ENCODE results near the gene FAP.

The FAP gene

GRCh38 chr2:162243294-162243693 lies at the start of gene FAP:
FAP (minus strand) TSS chr2:162243445; CDS start chr2:162243327, 118 bp downstream.
- no peak for DNase-seq

GRCh38 chr2:162291748-162292147 lies 48.5 kb upstream of the FAP start:
- no peak for DNase-seq

GRCh38 chr2:162282765-162283425 lies 39.6 kb upstream of the FAP start:
- DNase-seq, result no peak

- DNase-seq, result no peak
These were observed 37.4 kb upstream of the FAP start for GRCh38 chr2:162280654-162281053.

DNA sequence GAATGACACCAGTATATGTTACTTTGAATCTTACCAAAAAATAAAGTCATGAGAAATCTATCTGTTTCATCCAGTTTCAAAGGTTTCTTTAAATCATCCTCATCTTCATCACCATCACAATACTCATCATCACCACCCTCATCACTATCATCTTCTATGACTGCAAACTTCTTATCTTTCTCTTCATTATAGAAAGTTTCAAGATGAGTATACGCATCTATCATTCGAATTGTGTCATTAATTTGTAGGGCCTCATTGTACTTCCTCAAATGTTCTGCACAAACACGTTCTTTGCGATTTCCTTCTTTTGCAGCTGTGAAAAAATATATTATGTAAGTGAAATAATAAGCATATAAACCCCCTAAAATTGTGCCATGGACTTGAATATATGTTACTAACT lies 34.1 kb upstream of the FAP start:
- no peak for DNase-seq

GRCh38 chr2:162267996-162268395 lies 24.8 kb upstream of the FAP start:
- no peak for DNase-seq

DNA sequence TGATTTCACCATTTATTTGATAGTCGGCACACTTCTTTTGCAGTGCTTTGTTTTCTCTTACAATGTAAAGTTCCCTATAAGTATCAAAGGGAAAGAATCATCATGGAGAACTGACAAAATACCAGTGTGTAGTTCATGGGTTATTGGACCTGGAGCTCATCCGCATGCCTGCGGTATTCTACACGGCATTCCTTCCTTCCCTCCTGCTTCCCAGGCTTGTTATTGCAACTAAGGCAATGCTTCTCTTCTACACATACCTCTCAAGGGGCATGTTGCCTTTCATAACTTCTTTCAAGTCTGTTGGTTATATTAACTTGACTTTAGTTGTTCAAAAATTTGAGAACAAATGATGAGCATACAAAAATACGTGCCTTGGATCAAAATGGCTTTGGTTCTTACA lies 24.3 kb upstream of the FAP start:
- DNase-seq, result no peak

GRCh38 chr2:162266460-162266760 lies 23.2 kb upstream of the FAP start:
- no peak for DNase-seq

DNA sequence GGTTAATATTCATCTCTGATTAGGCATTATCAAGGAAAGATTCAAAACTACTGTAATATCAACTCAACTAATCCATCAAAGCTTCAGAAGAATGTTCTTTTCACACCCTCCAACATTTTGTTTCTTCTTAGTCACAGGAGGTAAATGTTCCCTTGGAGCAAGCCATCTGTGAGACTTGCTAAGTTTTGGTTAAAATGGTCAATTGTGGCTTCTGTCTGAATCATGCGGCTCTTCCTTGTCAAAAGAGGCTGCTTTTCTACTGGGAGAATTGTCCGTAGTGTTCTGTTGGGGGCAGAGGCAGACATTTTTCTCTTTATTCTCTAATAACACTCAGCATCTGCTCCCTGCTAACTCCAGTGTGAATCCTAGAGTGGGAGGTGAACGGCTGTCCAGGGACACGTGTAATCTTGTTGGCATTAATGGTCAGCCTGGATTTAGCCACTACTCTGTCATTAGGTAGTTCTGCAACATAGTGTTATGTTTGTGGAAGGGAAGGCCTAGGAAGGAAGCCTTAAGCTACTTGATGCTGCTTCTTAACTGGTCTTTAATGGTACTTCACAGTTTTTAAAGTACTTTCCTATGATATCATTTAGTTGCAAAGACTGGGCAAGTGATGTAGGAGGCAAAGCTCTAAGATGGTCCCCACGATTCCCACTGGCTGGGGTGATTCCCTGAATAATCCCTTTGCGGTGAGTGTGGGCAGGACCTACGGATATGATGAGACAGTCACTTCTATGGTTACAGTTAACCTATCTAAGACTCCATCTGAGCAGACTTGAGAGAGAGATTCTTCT lies 22.6 kb upstream of the FAP start:
- DNase-seq, result no peak

DNA sequence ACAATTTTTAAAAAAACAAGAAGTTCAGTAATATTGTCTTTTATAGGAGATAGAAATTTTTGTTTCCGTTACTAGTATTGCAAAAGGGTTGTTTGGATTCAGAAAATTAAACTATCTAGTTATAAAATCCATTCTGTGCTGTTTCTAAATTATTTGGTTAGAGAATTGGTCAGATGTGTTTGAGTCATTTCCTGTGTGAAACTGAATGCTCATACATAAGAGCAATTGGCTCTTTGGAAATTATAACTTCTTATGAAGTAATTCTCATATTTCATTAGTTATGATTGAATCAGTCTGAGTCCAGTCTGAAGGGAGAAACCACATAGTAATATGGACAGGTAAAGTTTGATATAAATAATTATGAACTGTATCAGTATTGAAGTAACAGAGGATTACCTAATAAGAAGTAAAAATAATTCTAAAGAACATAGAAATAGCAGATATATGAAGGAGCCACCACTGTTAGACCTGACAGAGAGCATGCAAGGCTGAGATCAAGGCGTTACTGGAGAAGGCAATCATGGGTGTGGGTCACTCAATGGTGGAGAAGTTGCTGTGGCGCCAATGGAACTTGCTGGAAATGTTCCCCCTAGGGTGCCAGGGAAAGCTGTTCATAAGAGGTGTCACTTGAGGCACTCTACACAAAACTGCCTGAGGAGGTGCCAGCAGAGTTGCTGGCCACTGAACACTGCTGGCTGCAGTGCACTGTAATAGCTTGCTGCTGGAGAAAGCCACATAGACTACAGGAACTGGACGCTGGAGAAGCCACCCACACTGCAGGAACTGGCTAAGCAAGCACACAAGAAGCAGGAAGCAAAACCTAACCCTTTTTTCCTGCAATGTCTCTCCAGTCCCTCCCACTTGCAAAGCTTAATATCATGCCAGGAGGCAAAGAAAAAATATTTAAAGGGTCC lies 18.0 kb upstream of the FAP start:
- no peak for DNase-seq

- DNase-seq, result no peak
These were observed 15.4 kb upstream of the FAP start for GRCh38 chr2:162258686-162259085.

DNA sequence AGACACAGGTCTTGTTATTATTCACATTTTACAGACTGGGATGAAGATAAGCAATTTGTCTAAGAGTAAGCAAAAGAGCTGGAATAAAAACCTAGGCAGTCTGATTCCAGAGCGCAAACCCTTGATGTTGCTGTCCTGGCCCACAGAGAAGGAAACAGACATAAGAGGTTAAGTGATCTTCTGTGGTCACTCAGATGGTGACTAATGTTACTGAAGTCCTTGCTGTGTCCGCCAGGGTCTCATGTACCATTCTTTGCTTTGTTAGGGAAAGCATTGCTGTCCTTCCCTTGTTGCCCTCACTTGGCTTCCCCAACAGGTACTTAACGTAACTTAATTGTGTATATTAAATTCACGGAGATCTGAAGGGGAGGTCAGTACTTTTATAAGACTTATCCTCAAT lies 14.9 kb upstream of the FAP start:
- DNase-seq, result no peak

DNA sequence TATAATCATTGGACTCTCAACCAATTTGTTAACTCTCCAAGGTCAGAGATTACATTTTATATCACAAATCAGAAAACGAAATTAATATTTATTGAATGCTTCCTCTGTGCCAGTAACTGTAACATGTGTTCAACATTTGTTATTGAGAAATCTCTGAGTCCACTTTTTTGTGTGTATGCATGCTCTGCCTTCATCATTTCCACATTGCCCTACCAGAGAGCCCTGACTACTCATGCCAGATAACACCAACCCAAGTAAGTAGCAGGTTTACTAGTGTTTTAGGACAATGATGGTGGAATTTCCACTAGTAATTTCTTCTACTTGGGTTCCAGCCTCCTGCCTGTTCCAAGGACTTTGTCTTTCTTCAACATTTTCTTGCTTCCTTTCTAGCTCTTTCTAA lies 14.2 kb upstream of the FAP start:
- DNase-seq, result no peak

DNA sequence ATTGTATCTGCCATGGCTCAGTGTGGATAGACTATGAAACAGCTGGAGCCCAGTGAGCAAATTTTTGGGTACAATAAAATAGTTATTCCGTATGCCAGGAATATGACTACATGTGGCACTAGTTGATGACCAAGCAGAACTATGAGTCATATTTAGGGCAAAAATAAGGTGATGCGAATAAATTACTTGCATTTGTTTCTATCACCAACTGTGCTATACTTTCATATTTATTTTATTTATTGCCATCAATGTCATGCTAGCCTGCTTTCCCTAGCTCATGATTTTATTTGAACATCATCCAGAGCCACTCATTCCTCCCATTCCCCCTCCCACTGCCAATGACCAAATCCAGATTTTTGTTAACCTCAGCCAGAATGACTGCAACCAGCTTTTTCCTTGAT lies 13.3 kb upstream of the FAP start:
- DNase-seq, result no peak

DNA sequence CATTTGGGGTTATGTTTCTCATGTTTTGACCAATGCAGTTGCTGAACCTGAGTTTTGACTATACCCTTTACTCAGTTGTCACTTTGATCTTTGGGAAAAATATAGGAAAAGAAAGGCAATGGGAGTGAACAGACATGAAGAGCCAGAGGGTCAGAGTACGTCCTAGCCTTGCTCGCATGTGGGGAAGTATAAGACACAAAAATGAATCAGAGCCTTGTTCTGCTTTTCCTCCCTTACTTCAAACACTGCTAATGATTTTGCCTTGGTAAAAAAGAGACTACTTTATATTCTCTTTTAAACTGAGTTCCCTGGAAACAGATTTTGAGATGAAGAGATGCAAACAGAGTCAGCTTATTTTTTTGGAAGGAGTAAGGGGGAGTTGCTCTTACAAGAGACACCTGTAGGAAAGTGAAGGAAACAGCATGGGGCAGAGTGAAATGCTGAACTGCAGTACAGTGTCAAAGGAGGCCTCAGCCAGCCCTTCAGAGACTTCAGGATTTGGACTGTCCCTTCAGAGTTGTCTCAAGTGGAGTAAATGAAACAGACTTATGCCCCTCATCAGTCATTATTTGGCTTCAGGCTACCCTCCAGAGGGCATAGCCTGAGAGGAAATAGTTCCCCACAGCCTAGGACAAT lies 11.1 kb upstream of the FAP start:
- DNase-seq, result no peak

GRCh38 chr2:162253435-162253834 lies 10.2 kb upstream of the FAP start:
- DNase-seq, result no peak

DNA sequence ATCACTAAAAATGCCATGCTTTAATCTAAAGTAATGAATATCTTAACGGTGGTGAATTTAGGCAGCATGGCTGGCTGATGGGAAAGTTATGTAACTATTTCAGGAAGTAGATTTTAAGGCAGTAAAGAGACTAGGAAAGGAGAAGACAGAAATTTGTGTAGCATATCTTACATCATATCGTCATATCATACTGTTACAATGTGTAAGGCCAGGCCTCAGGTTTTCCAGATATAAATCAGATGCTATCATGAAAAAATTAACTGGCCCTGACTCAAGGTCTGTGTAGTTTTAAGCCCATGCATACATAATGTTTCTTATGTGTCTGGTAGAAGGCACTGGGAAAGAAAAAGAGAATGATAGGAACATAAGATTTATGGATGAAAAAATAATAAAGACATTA lies 8.9 kb upstream of the FAP start:
- no peak for DNase-seq

GRCh38 chr2:162245781-162246180 lies 2.5 kb upstream of the FAP start:
- DNase-seq, result no peak

DNA sequence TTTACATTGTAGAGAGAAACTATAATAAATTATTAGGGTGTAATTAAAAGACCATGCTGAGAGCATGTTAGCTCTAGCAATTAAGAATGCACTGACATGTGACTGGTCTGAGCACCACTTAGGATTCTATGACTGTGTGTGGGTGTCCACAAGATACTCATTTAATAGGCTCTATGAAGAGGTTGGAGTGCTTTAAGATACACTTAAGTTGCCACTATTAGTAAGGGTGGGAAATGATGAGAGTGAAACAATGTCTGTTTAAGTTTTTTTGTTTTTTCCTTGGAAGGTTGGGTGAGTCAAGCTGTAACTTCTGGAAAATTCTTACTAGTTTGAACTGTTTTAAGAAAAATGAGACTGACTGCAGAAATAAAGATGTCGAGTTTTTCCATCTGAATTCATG lies 1.8 kb upstream of the FAP start:
- DNase-seq, result no peak

GRCh38 chr2:162244541-162245031 lies 1.3 kb upstream of the FAP start:
- DNase-seq, result no peak

DNA sequence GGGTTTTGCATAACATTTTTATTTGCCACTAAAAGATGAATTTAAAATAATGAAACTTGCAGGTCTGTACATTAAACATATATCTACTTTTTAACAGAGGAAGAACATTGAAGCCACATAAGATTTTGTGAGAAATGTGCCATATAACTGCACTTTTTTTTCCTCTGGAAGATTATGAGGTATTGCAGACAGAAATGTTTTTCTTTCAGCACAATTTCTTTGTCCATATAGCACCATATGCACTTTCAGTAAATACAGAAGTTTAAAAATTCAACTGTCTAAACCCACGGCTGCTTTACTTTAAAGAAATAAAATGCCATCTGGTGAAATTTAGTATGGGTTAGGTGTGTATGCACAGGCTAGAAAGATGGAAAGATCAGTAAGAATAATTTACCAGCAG lies 470 bp upstream of the FAP start:
- no peak for DNase-seq

GRCh38 chr2:162242586-162243280 lies 512 bp downstream of the FAP start:
- DNase-seq, result no peak

GRCh38 chr2:162241571-162241970 lies 1.7 kb downstream of the FAP start:
- DNase-seq, result no peak

Measured in activated naive CD4-positive, alpha-beta T cell (primary cell).